ENCODE data around the gene GPA33.

The GPA33 gene

GRCh38 chr1:167094690-167095089, 4.5 kb upstream of the GPA33 start (continued):
- TF ChIP-seq CSRNP3 (CRISPR knock-in tag; IDR thresholded peaks at IDR 0.05) (no peak), POU6F1 (CRISPR knock-in tag; IDR thresholded peaks at IDR 0.05; ENCODE audit: borderline replicate concordance, low read depth) (no peak)

- no peak for TF ChIP-seq ISL1 (CRISPR knock-in tag; IDR thresholded peaks at IDR 0.05)
- no peak for TF ChIP-seq ZFP3 (CRISPR knock-in tag; IDR thresholded peaks at IDR 0.05)
- no peak for TF ChIP-seq ESRRG (CRISPR knock-in tag; IDR thresholded peaks at IDR 0.05)
- no peak for TF ChIP-seq ZNF8 (CRISPR knock-in tag; IDR thresholded peaks at IDR 0.05)
- no peak for ATAC-seq
These were observed 3.8 kb upstream of the GPA33 start, which contains the start of gene STYXL2 for GRCh38 chr1:167093846-167094516. Gene STYXL2, plus strand, starts transcription at chr1:167094075. Its CDS starts 775 bp downstream, at chr1:167094850.

- no peak for ATAC-seq
- TF ChIP-seq ZNF70 (CRISPR knock-in tag; IDR thresholded peaks at IDR 0.05) (no peak), CSDC2 (CRISPR knock-in tag; IDR thresholded peaks at IDR 0.05) (no peak), TSHZ2 (CRISPR knock-in tag; IDR thresholded peaks at IDR 0.05) (no peak), ZFP30 (CRISPR knock-in tag; IDR thresholded peaks at IDR 0.05) (no peak), GLIS3 (CRISPR knock-in tag; IDR thresholded peaks at IDR 0.05) (no peak), ZNF565 (CRISPR knock-in tag; conservative IDR thresholded peaks at IDR 0.05; ENCODE audit: low read depth) (no peak), SNAI2 (CRISPR knock-in tag; IDR thresholded peaks at IDR 0.05) (no peak), ARNTL (CRISPR knock-in tag; IDR thresholded peaks at IDR 0.05; ENCODE audit: borderline replicate concordance, low read depth) (no peak), POU6F1 (CRISPR knock-in tag; IDR thresholded peaks at IDR 0.05; ENCODE audit: borderline replicate concordance, low read depth) (no peak), ZC3H10 (CRISPR knock-in tag; IDR thresholded peaks at IDR 0.05) (no peak), ZNF8 (CRISPR knock-in tag; IDR thresholded peaks at IDR 0.05) (no peak), PPARA (CRISPR knock-in tag; IDR thresholded peaks at IDR 0.05; ENCODE audit: borderline replicate concordance) (no peak), TOX (CRISPR knock-in tag; IDR thresholded peaks at IDR 0.05; ENCODE audit: borderline replicate concordance) (no peak)
These were observed 2.5 kb upstream of the GPA33 start for GRCh38 chr1:167092653-167093052.

- ATAC-seq = no peak
- TF ChIP-seq CSRNP3 (CRISPR knock-in tag; IDR thresholded peaks at IDR 0.05) = no peak
- no peak for TF ChIP-seq SNAI2 (CRISPR knock-in tag; IDR thresholded peaks at IDR 0.05)
- TF ChIP-seq CSDC2 (CRISPR knock-in tag; IDR thresholded peaks at IDR 0.05) = no peak
- TF ChIP-seq BACH2 (CRISPR knock-in tag; IDR thresholded peaks at IDR 0.05; ENCODE audit: borderline replicate concordance) = no peak
- TF ChIP-seq ZFP3 (CRISPR knock-in tag; IDR thresholded peaks at IDR 0.05) = no peak
- TF ChIP-seq TCF4 (CRISPR knock-in tag; IDR thresholded peaks at IDR 0.05; ENCODE audit: borderline replicate concordance) = no peak
- no peak for TF ChIP-seq POU6F1 (CRISPR knock-in tag; IDR thresholded peaks at IDR 0.05; ENCODE audit: borderline replicate concordance, low read depth)
- no peak for TF ChIP-seq RARB (CRISPR knock-in tag; IDR thresholded peaks at IDR 0.05)
- TF ChIP-seq ESRRG (CRISPR knock-in tag; IDR thresholded peaks at IDR 0.05) = no peak
- no peak for TF ChIP-seq ZFP30 (CRISPR knock-in tag; IDR thresholded peaks at IDR 0.05)
- no peak for TF ChIP-seq ZC3H10 (CRISPR knock-in tag; IDR thresholded peaks at IDR 0.05)
- TF ChIP-seq PPARA (CRISPR knock-in tag; IDR thresholded peaks at IDR 0.05; ENCODE audit: borderline replicate concordance) = no peak
- no peak for TF ChIP-seq ZNF8 (CRISPR knock-in tag; IDR thresholded peaks at IDR 0.05)
These were observed 251 bp downstream of the GPA33 start for GRCh38 chr1:167089939-167090313.
